ENCODE results near the gene CGAS. TPM values are rescaled to one million over a fixed set of nuclear protein-coding genes. Genes with fewer than 3 reads are reported as not detected.
"Not testable (repeated sequence)": the region's sequence is repeated elsewhere in the genome, so short reads cannot be mapped to it uniquely, and the experiment has no call there.

Gene CGAS
- total and polyA plus RNA-seq, 2 donors from 2014 or later, result 1.1 to 5.9 TPM

DNA sequence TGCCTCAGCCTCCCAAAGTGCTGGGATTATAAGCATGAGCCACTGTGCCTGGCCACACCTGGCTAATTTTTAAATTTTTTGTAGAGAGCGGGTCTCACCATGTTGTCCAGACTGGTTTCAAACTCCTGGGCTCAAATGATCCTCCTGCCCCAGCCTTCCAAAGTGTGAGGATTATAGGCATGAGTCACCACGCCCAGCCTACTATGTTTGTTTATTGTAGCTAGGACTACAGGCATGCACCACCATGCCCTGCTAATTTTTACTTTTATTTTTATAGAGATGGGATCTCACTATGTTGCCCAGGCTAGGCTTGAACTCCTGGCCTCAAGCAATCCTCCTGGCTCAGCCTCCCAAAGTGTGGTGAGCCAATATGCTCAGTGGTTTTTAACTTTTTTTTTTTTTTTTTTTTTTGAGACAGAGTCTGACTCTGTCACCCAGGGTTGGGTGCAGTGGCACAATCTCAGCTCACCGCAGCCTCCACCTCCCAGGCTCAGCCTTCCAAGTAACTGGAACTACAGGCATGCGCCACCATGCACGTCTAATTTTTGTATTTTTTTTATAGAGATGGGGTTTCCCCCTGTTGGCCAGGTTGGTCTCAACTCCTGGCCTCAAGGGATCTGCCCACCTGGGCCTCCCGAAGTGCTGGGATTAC is 69.5 kb downstream of the CGAS start:
- TF ChIP-seq, protein P1, sequence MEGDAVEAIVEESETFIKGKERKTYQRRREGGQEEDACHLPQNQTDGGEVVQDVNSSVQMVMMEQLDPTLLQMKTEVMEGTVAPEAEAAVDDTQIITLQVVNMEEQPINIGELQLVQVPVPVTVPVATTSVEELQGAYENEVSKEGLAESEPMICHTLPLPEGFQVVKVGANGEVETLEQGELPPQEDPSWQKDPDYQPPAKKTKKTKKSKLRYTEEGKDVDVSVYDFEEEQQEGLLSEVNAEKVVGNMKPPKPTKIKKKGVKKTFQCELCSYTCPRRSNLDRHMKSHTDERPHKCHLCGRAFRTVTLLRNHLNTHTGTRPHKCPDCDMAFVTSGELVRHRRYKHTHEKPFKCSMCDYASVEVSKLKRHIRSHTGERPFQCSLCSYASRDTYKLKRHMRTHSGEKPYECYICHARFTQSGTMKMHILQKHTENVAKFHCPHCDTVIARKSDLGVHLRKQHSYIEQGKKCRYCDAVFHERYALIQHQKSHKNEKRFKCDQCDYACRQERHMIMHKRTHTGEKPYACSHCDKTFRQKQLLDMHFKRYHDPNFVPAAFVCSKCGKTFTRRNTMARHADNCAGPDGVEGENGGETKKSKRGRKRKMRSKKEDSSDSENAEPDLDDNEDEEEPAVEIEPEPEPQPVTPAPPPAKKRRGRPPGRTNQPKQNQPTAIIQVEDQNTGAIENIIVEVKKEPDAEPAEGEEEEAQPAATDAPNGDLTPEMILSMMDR (IDR thresholded peaks at IDR 0.05; ENCODE audit: borderline replicate concordance, extremely low read depth, insufficient read depth), result no peak
- no peaks in the 10 kb centered on the region for H3K4me1 ChIP-seq (ENCODE audit: control insufficient read depth in 2 of 3, insufficient read depth in 2 of 3, low read depth in 1 of 3, low read length in 3 of 3)
- FAIRE-seq (no peak), DNase-seq (no peak)
- H3K4me3 ChIP-seq (ENCODE audit: low read length in 3 of 3), result no peak overlapping the region
- no peaks in the 10 kb centered on the region for H3K9me3 ChIP-seq (ENCODE audit: control insufficient read depth in 2 of 3, insufficient read depth in 1 of 3, low read length in 3 of 3)
- H3K36me3 ChIP-seq (ENCODE audit: control insufficient read depth in 2 of 3, insufficient read depth in 3 of 3, low read length in 3 of 3), result no peaks in the 10 kb centered on the region
- intact Hi-C loops (cut with DNase I), result no loop called here
- no peaks in the 10 kb centered on the region for H3K27me3 ChIP-seq (ENCODE audit: control insufficient read depth, insufficient read depth, low read length)
- H3K27ac ChIP-seq (ENCODE audit: low read depth in 2 of 2, low read length in 2 of 2), result no peak overlapping the region
- H3K9ac ChIP-seq (ENCODE audit: low read length in 3 of 3), result no peak overlapping the region

DNA sequence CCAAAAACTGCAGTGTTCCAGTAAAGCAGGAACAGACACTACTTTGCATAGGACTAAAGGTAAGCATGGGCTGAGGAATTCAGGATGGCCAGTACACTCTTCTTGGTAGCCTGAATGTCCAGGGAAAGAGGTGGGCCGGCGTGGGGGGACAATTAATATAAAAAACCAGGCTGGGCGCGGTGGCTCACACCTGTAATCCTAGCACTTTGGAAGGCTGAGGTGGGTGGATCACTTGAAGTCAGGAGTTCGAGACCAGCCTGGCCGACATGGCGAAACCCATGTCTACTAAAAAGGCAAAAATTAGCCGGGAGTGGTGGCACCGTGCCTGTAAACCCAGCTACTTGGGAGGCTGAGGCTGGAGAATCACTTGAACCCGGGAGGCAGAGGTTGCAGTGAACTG is 70.6 kb downstream of the CGAS start:
- H3K9ac ChIP-seq (ENCODE audit: low read length in 3 of 3); H3K27ac ChIP-seq (ENCODE audit: low read depth in 2 of 2, low read length in 2 of 2); H3K4me1 ChIP-seq (ENCODE audit: control insufficient read depth in 2 of 3, insufficient read depth in 2 of 3, low read depth in 1 of 3, low read length in 3 of 3); H3K4me3 ChIP-seq (ENCODE audit: low read length in 3 of 3); FAIRE-seq; DNase-seq; H3K9me3 ChIP-seq (ENCODE audit: control insufficient read depth in 2 of 3, insufficient read depth in 1 of 3, low read length in 3 of 3); H3K36me3 ChIP-seq (ENCODE audit: control insufficient read depth in 2 of 3, insufficient read depth in 3 of 3, low read length in 3 of 3); H3K27me3 ChIP-seq (ENCODE audit: control insufficient read depth, insufficient read depth, low read length); intact Hi-C loops (cut with DNase I): not testable (repeated sequence)

DNA sequence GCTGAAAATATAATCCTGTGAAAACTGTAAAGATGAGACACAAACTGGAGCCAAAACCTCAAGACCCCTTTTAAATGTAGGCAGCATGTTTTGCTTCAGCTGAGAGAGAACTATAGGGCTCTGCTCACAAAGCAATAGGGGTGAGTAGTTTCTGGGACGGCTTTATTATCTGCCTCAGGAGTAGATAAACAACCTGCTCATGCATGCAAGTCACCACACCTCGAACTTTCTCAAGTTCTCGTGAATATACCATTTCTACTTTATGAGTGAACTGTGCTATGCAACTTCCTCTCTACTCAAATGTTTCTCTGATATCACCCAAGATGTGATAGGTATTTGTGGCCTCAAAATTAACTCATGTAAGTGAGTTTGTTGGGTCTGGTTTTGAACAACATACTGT is 74.9 kb downstream of the CGAS start:
- Histone ChIP-seq H3K4me1 (ENCODE audit: control insufficient read depth in 2 of 3, insufficient read depth in 2 of 3, low read depth in 1 of 3, low read length in 3 of 3) (no peaks in the 10 kb centered on the region), H3K27me3 (ENCODE audit: control insufficient read depth, insufficient read depth, low read length) (no peaks in the 10 kb centered on the region), H3K4me3 (ENCODE audit: low read length in 3 of 3) (no peak overlapping the region), H3K9ac (ENCODE audit: low read length in 3 of 3) (no peak overlapping the region), H3K27ac (ENCODE audit: low read depth in 2 of 2, low read length in 2 of 2) (no peak overlapping the region), H3K36me3 (ENCODE audit: control insufficient read depth in 2 of 3, insufficient read depth in 3 of 3, low read length in 3 of 3) (no peaks in the 10 kb centered on the region), H3K9me3 (ENCODE audit: control insufficient read depth in 2 of 3, insufficient read depth in 1 of 3, low read length in 3 of 3) (peaks cover 0 to 3% (median 0%) of the 10 kb centered on the region in 3 donors)
- no peak for DNase-seq
- intact Hi-C loops (cut with DNase I), result no loop called here
- TF ChIP-seq, protein P1 (IDR thresholded peaks at IDR 0.05; ENCODE audit: borderline replicate concordance, extremely low read depth, insufficient read depth), result no peak
- FAIRE-seq, result no peak

DNA sequence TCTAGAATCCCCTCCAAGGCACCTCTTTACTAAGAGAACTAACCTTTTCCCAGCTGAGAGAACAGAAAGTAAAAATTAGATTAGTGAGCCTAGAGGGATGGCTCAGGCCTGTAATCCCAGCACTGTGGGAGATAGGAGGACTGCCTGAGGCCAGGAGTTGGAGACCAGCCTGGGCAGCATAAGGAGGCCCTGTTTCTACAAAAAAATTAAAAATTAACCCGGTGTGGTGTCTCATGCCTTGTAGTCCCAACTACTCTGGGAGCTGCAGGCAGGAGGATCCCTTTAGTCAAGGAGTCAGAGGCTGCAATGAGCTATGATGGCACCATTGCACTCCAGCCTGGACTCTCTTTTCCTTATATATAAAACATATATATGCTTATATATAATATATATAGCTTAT is 76.9 kb downstream of the CGAS start:
- Histone ChIP-seq H3K36me3 (ENCODE audit: control insufficient read depth in 2 of 3, insufficient read depth in 3 of 3, low read length in 3 of 3) (no peaks in the 10 kb centered on the region), H3K9ac (ENCODE audit: low read length in 3 of 3) (no peak overlapping the region), H3K4me3 (ENCODE audit: low read length in 3 of 3) (no peak overlapping the region), H3K27me3 (ENCODE audit: control insufficient read depth, insufficient read depth, low read length) (no peaks in the 10 kb centered on the region), H3K4me1 (ENCODE audit: control insufficient read depth in 2 of 3, insufficient read depth in 2 of 3, low read depth in 1 of 3, low read length in 3 of 3) (no peaks in the 10 kb centered on the region), H3K27ac (ENCODE audit: low read depth in 2 of 2, low read length in 2 of 2) (no peak overlapping the region), H3K9me3 (ENCODE audit: control insufficient read depth in 2 of 3, insufficient read depth in 1 of 3, low read length in 3 of 3) (peaks cover 0 to 5% (median 0%) of the 10 kb centered on the region in 3 donors)
- FAIRE-seq (no peak), DNase-seq (no peak)
- intact Hi-C loops (cut with DNase I), result no loop called here
- TF ChIP-seq, protein P1 (IDR thresholded peaks at IDR 0.05; ENCODE audit: borderline replicate concordance, extremely low read depth, insufficient read depth), result no peak

Other genes with a start within 250 kb of the CGAS start
- not detected for gene KHDC1L, start 226.8 kb downstream of the CGAS start, total RNA-seq
- gene KHDC1L, start 226.8 kb downstream of the CGAS start, polyA plus RNA-seq (ENCODE audit: insufficient read depth, low read depth, low replicate concordance), result not detected
- gene KHDC1, start 189.1 kb downstream of the CGAS start, total RNA-seq, result 1.0 TPM
- 1.7 TPM for gene KHDC1, start 189.1 kb downstream of the CGAS start, polyA plus RNA-seq (ENCODE audit: insufficient read depth, low read depth, low replicate concordance)
- gene DPPA5, start 98.0 kb downstream of the CGAS start, total RNA-seq, result not detected
- not detected for gene DPPA5, start 98.0 kb downstream of the CGAS start, polyA plus RNA-seq (ENCODE audit: insufficient read depth, low read depth, low replicate concordance)
- gene KHDC3L, start 89.6 kb downstream of the CGAS start, total RNA-seq, result not detected
- gene KHDC3L, start 89.6 kb downstream of the CGAS start, polyA plus RNA-seq (ENCODE audit: insufficient read depth, low read depth, low replicate concordance), result not detected
- 0.35 TPM for gene OOEP, start 82.4 kb downstream of the CGAS start, total RNA-seq
- not detected for gene OOEP, start 82.4 kb downstream of the CGAS start, polyA plus RNA-seq (ENCODE audit: insufficient read depth, low read depth, low replicate concordance)
- 1.4 TPM for gene DDX43, start 57.5 kb downstream of the CGAS start, total RNA-seq
- 0.15 TPM for gene DDX43, start 57.5 kb downstream of the CGAS start, polyA plus RNA-seq (ENCODE audit: insufficient read depth, low read depth, low replicate concordance)
- gene MTO1, start 9.4 kb upstream of the CGAS start, total RNA-seq, result 32.8 TPM
- 14.9 TPM for gene MTO1, start 9.4 kb upstream of the CGAS start, polyA plus RNA-seq (ENCODE audit: insufficient read depth, low read depth, low replicate concordance)
- 10,277 TPM for gene EEF1A1, start 68.7 kb upstream of the CGAS start, total RNA-seq
- 9,725 TPM for gene EEF1A1, start 68.7 kb upstream of the CGAS start, polyA plus RNA-seq (ENCODE audit: insufficient read depth, low read depth, low replicate concordance)
- gene SLC17A5, start 201.7 kb upstream of the CGAS start, total RNA-seq, result 15.5 TPM
- 18.2 TPM for gene SLC17A5, start 201.7 kb upstream of the CGAS start, polyA plus RNA-seq (ENCODE audit: insufficient read depth, low read depth, low replicate concordance)
- 19.0 TPM for gene CD109, start 243.9 kb upstream of the CGAS start, total RNA-seq
- 3.7 TPM for gene CD109, start 243.9 kb upstream of the CGAS start, polyA plus RNA-seq (ENCODE audit: insufficient read depth, low read depth, low replicate concordance)

Measured in kidney (tissue), 14 donors.